OCI-M2 (cell line): ENCODE data around the gene GNAQ.
A peak's percentile ranks its signal among the peaks of the same experiment; 100 is the strongest.

Experiments
- DNase-seq: peaks from one replicate; lab custom pipeline; 2025; ENCODE audit not compliant: unreplicated experiment; lab: John Stamatoyannopoulos, UW

GNAQ gene

GRCh38 chr9:77909306-77909705, 122.3 kb downstream of the GNAQ start:
- DNase-seq: peak; percentile 55

DNA sequence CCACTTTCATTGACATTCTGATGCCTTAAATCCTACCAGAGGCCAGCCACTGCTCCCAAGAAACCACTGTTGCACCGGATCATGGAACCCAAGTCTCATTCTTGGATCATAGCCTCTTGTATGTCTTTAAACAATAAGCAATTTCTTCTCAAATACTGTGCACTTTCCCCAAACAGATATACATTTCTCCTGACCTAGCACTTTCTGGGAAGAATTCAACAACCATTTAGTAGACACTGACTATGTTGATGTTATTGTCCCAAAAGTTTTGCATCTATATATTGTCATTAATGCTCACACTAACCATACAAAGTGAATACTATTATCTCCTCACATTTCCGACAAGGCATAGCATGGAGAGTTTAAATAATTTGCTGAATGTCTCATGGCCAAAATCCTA, 123.3 kb downstream of the GNAQ start:
- DNase-seq: no peak

DNA sequence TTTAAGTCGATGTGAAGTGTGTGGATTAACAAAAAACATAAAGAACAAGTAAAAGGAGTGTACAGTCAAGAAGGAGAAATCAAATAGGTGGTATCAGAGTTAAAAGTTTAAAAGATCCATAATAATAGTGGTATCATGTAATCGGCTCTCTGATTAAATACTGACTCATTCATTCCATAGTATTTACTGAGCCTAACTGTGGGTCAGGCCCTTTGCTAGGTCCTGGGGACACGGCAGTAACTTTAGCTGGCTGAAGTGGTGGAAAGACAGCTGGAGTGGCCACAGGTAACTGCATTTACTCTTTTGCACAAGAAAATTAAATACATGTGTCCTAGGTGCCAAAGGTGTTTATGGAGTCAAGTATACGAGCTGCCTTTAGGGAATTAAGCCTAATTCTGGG, 124.0 kb downstream of the GNAQ start:
- DNase-seq: no peak

GRCh38 chr9:77906991-77907390, 124.6 kb downstream of the GNAQ start:
- DNase-seq: no peak

GRCh38 chr9:77903666-77904285, 127.8 kb downstream of the GNAQ start:
- no peak for DNase-seq

GRCh38 chr9:77901771-77902170, 129.8 kb downstream of the GNAQ start:
- no peak for DNase-seq

DNA sequence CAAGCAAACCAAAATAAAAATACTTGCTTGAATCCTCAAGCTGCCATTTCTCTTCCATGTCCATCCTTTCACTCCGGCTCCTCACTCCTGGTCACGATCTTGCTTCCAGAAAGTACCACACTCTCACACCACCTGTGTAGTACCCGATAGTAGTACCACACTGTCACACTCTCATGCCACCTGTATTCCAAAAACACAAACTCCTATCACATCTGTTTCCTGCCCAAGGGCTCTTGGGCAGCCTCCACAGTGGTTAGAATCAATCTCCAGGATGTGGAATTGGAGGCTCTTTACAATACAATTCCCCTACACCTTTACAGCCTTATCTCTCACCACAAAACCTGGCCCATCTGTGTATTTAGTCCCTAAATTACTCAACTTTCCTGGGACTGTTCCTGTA, 130.6 kb downstream of the GNAQ start:
- DNase-seq: no peak

DNA sequence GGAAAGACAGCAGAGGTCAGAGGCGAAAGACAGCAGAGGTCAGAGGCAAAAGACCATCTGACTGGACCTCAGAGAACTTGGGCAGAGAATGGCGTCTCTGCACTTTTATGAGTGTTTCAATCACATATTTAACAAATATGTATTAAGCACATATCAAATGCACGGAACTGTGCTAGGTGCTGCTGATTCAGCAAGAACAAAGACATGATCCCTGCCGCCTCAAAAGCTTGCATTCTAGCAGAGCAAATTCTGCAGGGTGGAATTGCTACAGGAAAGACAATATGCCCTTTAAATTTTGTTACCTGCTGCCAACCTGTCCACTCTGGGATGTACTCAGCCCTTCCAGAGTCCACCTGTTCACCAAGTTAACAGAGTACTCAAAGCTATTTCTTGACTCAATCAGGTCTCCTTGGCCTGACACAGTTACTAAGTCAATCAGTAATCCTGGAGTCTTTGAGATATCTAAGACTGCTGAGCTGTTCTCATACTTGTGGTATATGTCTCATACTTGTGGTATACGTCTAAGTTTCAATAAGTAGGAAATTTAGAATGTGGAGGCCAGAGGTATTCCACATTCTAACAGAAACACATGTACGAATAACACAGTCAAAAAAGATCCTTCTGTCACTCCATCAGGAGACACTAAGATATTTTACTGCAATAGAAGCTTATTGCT, 131.8 kb downstream of the GNAQ start:
- DNase-seq: no peak

GRCh38 chr9:77898864-77899263, 132.7 kb downstream of the GNAQ start:
- no peak for DNase-seq

GRCh38 chr9:77896938-77897667, 134.5 kb downstream of the GNAQ start:
- no peak for DNase-seq

- DNase-seq: no peak
Observed at GRCh38 chr9:77896269-77896937, 135.2 kb downstream of the GNAQ start.

- DNase-seq: no peak
Observed at GRCh38 chr9:77893706-77894105, 137.9 kb downstream of the GNAQ start.

- no peak for DNase-seq
Observed at GRCh38 chr9:77892955-77893514, 138.6 kb downstream of the GNAQ start.

- DNase-seq: no peak
Observed at GRCh38 chr9:77892171-77892570, 139.4 kb downstream of the GNAQ start.

DNA sequence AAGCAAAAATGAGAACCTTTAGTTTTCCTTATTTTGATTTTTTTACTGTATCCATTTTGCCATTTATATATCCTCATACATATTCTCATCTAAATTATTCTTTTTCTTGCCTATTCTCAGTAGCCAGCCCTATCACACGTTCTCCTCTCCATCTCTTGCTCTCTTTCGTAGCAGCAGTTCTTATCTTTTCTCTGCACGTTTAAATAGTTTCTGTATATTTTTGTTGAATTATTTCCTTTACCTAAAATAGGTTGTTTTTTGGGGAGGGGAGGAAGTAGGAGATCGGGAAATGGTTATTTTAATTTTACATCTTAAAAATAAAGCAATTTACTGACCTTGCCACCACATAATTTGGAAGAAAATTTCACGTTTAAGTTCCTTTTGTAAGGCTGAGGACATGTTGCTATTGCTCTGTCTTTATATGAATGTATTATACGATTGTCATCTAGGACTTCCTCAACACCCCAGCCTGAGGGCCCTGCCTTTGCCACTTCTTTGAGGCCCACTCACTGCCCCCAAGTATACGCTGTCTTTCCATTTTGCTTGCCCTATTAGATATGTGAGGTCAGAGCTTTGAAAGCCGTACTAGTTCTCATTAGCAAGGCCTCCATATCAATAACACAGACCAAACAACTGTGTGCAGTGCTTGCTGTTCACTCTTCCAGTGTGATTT, 140.3 kb downstream of the GNAQ start:
- DNase-seq: no peak

DNA sequence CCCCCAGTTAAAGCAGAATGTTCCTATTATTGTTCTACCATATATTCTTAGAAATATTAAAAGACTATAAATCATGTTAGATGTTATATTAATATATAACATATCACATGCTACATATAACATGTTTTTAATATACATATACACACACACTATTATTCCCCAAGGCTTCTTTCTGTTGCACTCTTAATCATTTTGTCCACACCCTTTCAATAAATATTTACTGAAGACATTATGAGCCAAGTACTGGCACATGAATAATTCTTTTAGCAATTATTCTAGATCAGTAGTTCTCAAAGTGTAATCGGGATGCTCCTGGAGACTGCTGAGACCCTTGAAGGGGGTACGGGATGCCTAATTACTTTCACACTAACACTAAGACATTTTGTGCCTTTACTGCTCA, 143.9 kb downstream of the GNAQ start:
- no peak for DNase-seq

GRCh38 chr9:77885104-77885672, 146.4 kb downstream of the GNAQ start:
- no peak for DNase-seq

DNA sequence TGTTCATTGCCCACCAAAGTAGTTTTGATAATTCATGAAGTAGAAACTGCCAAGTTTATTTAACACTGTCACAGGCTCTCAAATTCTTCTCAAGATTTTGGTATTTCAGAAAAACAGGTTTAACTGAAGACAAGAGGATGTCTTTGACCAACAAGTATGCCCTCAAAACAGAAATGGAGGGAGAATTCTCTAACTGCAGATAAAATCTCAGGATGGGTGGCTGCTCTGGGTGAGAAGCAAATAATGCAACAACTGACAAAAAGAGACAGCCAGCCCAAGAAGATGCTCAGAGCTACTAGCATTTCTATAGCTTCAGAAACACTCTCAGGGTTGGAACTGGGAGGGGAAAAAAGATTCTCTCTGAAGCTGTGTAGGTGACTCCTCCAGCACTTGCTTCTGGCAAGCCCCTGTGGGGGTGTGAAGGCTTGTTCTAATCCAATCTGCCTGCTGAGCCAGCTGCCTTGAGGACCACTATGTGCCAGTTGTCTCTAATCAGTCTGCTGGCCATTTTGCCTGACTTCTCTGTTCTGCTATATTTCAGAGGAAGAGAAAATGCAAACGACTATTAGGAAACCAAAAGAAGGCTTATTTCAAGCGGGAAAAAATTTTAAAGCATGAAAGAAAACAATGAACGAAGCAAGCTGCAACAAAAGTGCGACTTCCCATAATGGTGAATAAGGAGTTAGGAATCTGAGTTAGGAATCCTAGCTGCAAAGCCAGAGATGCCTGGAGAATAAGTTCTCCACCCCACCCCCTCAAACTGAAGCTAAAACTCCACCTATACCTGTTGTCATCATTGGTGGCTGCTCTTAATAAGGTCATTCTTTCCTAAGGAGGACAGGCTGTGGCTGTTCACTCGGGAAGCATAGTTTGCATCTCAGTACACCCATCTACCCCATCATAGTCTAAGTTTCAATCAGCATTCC, 147.5 kb downstream of the GNAQ start:
- DNase-seq: no peak

- DNase-seq: no peak
Observed at GRCh38 chr9:77883133-77883532, 148.5 kb downstream of the GNAQ start.

DNA sequence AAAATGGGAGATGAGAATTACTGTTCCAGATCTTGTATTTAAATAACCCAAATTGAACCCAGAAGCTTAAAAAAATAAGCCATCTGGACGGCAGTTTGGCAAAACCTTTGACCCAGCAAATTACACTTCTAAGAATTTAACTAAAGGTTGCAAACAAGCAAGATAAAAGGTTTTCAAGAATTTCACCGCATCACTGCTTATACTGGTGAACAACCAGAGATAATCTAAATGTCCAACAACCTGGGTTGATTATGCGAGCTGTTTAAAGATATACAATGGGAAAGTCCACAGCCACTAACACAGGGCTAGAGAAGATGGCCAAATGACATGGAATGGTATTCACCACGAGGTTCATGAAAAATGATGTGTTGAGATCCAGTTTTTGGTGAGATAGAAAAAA, 149.3 kb downstream of the GNAQ start:
- no peak for DNase-seq
